Measurements from ENCODE around the gene KCNQ1.

Gene KCNQ1

DNA sequence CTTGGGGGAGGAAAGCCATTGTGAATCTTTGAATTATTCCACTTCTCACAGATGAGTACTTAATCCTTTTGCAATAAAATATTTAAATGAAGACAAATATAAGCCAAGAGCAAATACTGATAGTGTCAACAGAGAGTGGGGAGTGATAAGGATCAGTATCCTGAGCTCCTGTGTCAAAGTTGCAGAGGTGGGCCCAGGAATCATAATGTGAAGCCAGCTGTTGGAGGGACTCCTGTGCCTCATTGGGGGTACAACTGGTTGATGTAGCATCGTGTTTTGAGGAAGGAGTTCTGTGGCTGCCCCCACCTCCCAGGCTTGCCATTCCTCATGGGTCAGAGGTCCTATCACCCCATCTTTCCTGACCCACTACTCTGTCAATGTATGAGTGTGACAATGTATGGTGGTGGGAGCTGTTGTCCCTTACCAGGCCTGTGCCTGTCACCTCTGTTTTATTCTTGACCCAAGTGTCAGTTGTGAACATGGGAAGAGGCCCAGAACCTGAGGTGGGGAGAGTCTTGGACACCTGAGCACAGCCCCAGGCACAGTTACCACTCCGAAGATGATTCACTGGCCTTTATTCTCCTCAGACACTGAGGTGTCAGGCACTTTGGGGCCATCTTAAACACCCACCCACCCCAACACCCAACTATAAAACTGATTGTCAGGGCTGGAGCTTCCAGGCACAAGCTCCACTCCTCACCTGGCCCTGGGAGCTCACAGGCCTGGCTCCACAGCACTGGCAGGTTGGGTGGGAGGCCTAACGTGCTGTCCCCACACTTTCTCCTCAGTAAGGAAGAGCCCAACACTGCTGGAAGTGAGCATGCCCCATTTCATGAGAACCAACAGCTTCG, 216.6 kb downstream of the KCNQ1 start:
- no peak overlapping the region for H3K4me3 ChIP-seq (ENCODE audit: control insufficient read depth, low read depth, low read length)
- DNase-seq (ENCODE audit: low read depth) = no peak
- TF ChIP-seq, protein P1, sequence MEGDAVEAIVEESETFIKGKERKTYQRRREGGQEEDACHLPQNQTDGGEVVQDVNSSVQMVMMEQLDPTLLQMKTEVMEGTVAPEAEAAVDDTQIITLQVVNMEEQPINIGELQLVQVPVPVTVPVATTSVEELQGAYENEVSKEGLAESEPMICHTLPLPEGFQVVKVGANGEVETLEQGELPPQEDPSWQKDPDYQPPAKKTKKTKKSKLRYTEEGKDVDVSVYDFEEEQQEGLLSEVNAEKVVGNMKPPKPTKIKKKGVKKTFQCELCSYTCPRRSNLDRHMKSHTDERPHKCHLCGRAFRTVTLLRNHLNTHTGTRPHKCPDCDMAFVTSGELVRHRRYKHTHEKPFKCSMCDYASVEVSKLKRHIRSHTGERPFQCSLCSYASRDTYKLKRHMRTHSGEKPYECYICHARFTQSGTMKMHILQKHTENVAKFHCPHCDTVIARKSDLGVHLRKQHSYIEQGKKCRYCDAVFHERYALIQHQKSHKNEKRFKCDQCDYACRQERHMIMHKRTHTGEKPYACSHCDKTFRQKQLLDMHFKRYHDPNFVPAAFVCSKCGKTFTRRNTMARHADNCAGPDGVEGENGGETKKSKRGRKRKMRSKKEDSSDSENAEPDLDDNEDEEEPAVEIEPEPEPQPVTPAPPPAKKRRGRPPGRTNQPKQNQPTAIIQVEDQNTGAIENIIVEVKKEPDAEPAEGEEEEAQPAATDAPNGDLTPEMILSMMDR (IDR thresholded peaks at IDR 0.05; ENCODE audit: control insufficient read depth, insufficient read depth, low read depth, low read length, missing control alignments) = no peak

DNA sequence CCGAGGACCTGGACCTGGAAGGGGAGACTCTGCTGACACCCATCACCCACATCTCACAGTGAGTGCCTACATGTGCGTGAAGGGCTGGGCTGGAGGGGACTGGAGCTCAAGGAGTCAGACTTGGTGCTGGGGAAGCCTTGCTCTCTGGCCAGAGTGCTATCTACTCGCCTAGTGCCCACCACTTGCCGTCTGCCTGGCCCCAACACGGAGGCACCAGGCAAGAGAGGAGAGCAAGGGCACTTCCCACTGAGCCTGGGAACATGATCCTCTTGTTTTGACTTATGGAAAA, 217.2 kb downstream of the KCNQ1 start:
- DNase-seq (ENCODE audit: low read depth) = no peak
- TF ChIP-seq, protein P1 (IDR thresholded peaks at IDR 0.05; ENCODE audit: control insufficient read depth, insufficient read depth, low read depth, low read length, missing control alignments) = no peak
- H3K4me3 ChIP-seq (ENCODE audit: control insufficient read depth, low read depth, low read length) = no peak overlapping the region

DNA sequence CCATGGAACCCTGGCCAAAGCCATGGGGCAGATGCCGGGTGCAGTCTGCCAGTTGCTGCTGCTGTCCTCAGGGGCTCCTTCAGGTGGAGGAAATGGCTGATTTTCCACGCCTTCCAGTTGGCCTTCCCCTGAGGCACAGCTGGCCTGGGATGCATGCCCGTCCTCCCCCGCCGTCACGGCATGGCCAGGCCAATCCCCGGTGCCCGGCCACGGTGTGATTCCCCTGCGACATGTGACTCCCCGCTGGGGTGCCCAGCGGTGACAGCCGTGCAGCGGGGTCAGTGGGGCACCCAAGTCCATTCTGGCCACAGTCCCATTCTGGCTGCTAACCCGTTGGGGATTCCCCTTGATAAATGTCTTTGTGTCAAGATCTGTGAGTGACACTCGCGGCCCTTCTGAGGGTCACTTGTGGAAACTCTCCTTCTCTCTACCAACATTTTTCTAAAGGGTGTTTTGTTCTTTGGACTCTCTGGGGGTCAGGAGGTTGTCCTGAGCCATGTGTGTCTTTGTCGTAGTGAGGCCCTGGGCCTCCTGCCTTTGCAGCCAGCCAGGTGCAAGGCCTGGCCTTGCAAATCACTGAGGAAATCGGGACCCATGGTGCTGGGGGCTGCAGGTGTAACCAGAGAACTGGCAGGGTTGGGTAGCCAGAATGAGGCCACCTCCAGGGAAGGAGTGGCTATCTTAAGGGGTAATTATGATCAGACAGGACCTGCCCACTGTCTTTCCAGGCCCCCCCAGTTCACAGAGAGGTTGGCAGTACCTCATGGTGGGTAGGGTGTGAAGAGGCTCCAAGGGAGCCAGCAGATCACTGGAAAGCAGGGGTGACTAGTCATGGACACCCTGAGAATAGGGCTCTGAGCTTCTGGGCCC, 217.9 kb downstream of the KCNQ1 start:
- no peak for DNase-seq (ENCODE audit: low read depth)
- TF ChIP-seq, protein P1 (IDR thresholded peaks at IDR 0.05; ENCODE audit: control insufficient read depth, insufficient read depth, low read depth, low read length, missing control alignments) = no peak
- no peak overlapping the region for H3K4me3 ChIP-seq (ENCODE audit: control insufficient read depth, low read depth, low read length)

DNA sequence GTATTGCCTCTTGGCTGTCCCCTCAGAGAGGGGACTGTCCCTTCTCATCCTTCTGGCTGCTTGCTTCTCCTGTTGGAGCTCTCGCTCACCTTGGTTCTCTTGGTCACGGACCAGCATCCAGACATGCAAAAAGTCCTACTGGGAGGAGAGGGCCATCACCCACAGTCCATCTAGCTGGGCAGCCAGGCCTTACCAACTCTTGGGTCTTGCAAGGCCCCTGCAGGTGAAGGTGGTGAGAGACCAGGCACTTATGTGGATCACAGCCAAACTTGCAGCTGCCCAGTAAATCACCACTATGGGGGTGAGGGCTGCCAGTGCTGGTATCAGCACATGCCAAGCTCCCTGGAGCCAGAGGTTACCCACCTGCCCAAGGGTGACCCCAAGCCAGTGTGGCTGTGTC, 218.7 kb downstream of the KCNQ1 start:
- H3K4me3 ChIP-seq (ENCODE audit: control insufficient read depth, low read depth, low read length) = no peak overlapping the region
- no peak for DNase-seq (ENCODE audit: low read depth)
- TF ChIP-seq, protein P1 (IDR thresholded peaks at IDR 0.05; ENCODE audit: control insufficient read depth, insufficient read depth, low read depth, low read length, missing control alignments) = no peak

DNA sequence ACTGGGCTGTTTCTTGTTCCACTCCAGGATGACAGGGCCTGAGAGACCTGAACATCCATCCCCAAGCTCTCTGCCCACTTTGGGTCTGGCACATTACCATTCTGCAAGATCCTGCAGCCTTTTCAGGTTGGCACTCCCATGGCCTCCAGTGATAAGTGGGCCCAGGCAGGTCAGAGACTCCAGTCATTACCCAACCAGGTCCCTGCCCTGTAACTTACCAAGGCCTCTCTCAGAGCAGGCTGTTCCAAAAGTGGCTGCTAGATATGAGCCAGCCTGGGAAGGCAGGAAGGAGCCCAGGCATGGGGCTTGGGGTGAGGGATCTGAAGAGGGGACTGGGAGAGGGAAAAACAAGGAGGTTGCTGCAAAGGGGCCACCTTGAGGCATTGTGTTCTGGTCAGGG, 219.1 kb downstream of the KCNQ1 start:
- no peak for DNase-seq (ENCODE audit: low read depth)
- TF ChIP-seq, protein P1 (IDR thresholded peaks at IDR 0.05; ENCODE audit: control insufficient read depth, insufficient read depth, low read depth, low read length, missing control alignments) = no peak
- no peak overlapping the region for H3K4me3 ChIP-seq (ENCODE audit: control insufficient read depth, low read depth, low read length)

DNA sequence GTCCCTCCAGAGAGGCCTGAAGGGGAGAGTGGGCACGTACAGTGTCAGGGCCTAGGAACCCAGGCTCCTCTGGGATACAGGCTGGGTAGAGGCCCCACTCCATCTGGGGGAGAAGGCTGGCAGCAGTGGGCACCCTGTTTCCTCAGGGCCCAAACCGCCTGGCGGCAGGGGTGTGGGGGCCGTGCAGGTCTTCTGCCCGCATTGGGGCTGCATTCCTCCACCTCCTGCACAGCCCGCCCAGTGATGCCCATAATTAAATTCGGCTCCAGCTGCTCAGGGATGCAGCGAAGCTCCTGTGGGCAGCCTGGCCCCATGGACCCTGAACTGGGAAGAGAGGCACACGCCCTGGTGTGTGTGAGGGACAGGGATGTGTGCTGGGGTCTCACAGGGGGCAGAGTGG, 219.6 kb downstream of the KCNQ1 start:
- H3K4me3 ChIP-seq (ENCODE audit: control insufficient read depth, low read depth, low read length) = no peak overlapping the region
- TF ChIP-seq, protein P1 (IDR thresholded peaks at IDR 0.05; ENCODE audit: control insufficient read depth, insufficient read depth, low read depth, low read length, missing control alignments) = no peak
- DNase-seq (ENCODE audit: low read depth) = no peak
